Adipose tissue (tissue), 3 donors: Measurements from ENCODE around the gene MRPL36. TPM values are rescaled to one million over a fixed set of nuclear protein-coding genes. Genes with fewer than 3 reads are reported as not detected.
"Not testable (repeated sequence)": the region's sequence is repeated elsewhere in the genome, so short reads cannot be mapped to it uniquely, and the experiment has no call there.

Experiments used
- H3K27ac ChIP-seq: one replicate; pipeline ENCODE4 v1.5.1; 2013; ENCODE audit warnings: low read depth, low read length
- WGBS, 3 donors: extraction: QIAGEN DNeasy Blood & Tissue Kit; methylation state at CpG; one replicate each; pipeline ENCODE4 v1.1.7; 2013; 5-methylcytosine and 5-hydroxymethylcytosine counted together
- polyA plus RNA-seq, 3 donors: library from polyadenylated mRNA; stranded (reverse); fragments of 200-250 nt; gene quantifications; one replicate each; pipeline ENCODE4 v1.2.3, GENCODE V29; 2013
- donor health status: healthy with polysubstance abuse.
- donor health status: Bipolar disorder and iron deficiency.
- donor health status: healthy.

Gene MRPL36
- polyA plus RNA-seq, 3 donors: 48.5 to 92.3 (median 71.8) TPM

DNA sequence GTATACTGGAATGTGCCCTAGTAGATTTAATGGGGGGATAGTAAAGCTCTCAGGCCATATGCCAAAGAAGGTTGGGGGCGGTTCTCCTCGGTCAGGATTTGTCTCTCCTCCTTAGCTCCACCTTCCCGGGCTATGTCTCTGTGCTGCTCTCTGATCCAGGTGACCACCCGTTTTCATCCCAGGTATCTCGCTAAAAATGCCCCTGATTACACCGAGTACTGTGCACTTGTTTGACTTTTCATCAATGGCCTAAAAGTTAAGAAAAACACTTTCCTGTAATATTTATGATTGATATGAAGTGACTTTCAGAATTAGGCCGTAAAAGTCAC, 2.3 kb upstream of the MRPL36 start:
- 8 to 18% (median 15%) methylated on average over 7 of the region's 7 CpGs for WGBS, 3 donors

GRCh38 chr5:1801222-1801966, 1.8 kb upstream of the MRPL36 start, which contains the start of gene NDUFS6:
Gene NDUFS6 (plus strand): TSS chr5:1801407. CDS start chr5:1801418, 11 bp downstream.
- no peak within 1 kb of the TSS for H3K27ac ChIP-seq
- WGBS, 3 donors: 0 to 1% (median 0%) methylated on average over 60 to 69 of the region's 69 CpGs

More for the DNA sequence above, 2.3 kb upstream of the MRPL36 start:
- H3K27ac ChIP-seq: no peak overlapping the region

DNA sequence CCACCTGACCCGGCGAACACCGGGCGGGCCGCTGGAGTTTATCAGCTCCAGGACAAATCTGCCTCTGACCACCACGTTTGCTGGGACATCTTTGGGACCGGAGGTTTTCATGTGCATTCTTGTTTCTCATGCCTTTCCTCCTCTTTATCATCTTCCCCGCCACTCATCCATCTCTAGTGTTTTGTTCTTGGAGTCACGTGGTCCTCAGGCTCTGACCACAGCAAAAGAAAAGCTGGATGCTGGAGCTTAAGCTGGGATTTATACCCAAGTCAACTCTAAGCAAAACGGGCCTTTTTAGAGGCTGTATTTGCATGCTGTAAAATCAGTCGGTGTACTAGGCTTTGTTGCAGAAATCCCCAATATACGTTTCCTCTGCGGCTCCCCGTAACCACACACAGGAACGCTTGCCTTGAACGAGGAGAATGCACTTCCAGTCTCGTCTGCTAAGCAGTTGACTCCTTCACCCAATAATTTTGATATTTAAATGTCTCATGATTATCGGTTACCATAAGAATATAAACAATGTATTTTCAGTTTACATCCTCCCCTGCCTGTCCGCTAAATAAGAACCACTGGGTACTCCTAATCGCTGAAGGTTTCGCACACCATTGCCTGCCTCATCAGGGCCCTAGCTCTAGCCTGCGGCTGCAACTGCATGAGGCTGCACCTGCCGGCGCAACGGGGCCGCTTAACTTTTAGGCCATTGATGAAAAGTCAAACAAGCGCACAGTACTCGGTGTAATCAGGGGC, 1.0 kb upstream of the MRPL36 start:
- 1 to 2% (median 2%) methylated on average over 28 of the region's 28 CpGs for WGBS, 3 donors
- H3K27ac ChIP-seq: no peak overlapping the region

GRCh38 chr5:1799110-1799601, 481 bp downstream of the MRPL36 start:
- no peak overlapping the region for H3K27ac ChIP-seq
- 1% methylated on average over 33 to 35 of the region's 35 CpGs for WGBS, 3 donors

GRCh38 chr5:1798589-1798988, 1.0 kb downstream of the MRPL36 start:
- WGBS, 3 donors: 86 to 90% (median 90%) methylated on average over 16 of the region's 16 CpGs
- not testable (repeated sequence) for H3K27ac ChIP-seq

GRCh38 chr5:1797855-1798254, 1.8 kb downstream of the MRPL36 start:
- H3K27ac ChIP-seq: no peak overlapping the region
- 80 to 89% (median 86%) methylated on average over 11 of the region's 11 CpGs for WGBS, 3 donors

GRCh38 chr5:1797103-1797800, 2.4 kb downstream of the MRPL36 start:
- WGBS, 3 donors: 92 to 95% (median 92%) methylated on average over 16 to 18 of the region's 18 CpGs
- H3K27ac ChIP-seq: no peak overlapping the region

GRCh38 chr5:1796371-1797102, 3.1 kb downstream of the MRPL36 start:
- H3K27ac ChIP-seq: no peak overlapping the region
- 87 to 91% (median 89%) methylated on average over 20 to 21 of the region's 21 CpGs for WGBS, 3 donors

- no peak overlapping the region for H3K27ac ChIP-seq
- 82 to 92% (median 88%) methylated on average over 8 of the region's 8 CpGs for WGBS, 3 donors
Observed at GRCh38 chr5:1795931-1796330, 3.7 kb downstream of the MRPL36 start.

- H3K27ac ChIP-seq: no peak overlapping the region
- 75 to 90% (median 87%) methylated on average over 13 of the region's 13 CpGs for WGBS, 3 donors
Observed at GRCh38 chr5:1795506-1795905, 4.1 kb downstream of the MRPL36 start.

GRCh38 chr5:1794901-1795290, 4.7 kb downstream of the MRPL36 start:
- WGBS, 3 donors: 89 to 94% (median 89%) methylated on average over 17 of the region's 17 CpGs
- H3K27ac ChIP-seq: no peak overlapping the region

- WGBS, 3 donors: 83 to 85% (median 83%) methylated on average over 33 of the region's 33 CpGs
- H3K27ac ChIP-seq: no peak overlapping the region
Observed at GRCh38 chr5:1793966-1794900, 5.4 kb downstream of the MRPL36 start.

- WGBS, 3 donors: 49 to 80% (median 62%) methylated on average over 10 of the region's 10 CpGs
- H3K27ac ChIP-seq: no peak overlapping the region
Observed at GRCh38 chr5:1793301-1793740, 6.3 kb downstream of the MRPL36 start.

DNA sequence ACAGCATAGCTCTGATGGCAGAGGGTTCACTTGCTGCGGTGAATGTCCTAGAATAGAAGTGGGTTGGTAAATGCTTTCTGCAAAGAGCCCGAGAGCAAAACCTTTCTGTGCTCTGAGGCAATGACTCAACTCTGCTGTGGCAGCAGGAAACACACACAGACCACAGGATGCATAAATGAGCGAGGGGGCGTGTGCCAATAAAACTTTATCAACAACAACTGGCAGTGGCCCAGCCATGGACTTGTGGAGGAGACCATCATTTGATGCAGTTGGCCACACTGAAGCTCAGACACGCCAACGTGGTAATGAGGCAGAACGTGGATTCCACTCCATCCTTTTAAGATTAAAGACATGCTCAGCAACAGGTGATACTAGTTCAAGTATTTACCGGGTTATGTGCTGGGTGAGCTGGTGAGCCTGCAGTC, 6.8 kb downstream of the MRPL36 start:
- no peak overlapping the region for H3K27ac ChIP-seq
- 47 to 76% (median 57%) methylated on average over 8 of the region's 8 CpGs for WGBS, 3 donors

DNA sequence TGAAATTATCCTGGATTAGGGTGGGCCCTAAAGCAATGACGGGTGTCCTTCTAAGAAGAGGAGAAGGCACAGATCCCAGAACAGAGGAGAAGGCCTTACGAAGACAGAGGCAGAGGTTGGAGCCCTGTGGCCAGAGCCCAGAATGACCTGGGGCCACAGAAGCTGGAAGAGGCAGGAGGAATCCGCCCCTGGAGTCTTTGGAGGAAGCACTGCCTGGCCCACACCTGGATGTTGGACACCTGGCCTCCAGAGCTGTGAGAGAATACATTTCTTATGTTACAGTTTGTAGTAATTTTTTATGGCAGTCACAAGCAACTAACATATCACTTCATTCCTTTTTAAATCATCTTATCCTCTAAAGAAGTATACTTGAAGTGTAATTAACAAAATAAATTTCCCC, 8.5 kb downstream of the MRPL36 start:
- 74 to 87% (median 81%) methylated on average over 3 of the region's 3 CpGs for WGBS, 3 donors
- no peak overlapping the region for H3K27ac ChIP-seq

DNA sequence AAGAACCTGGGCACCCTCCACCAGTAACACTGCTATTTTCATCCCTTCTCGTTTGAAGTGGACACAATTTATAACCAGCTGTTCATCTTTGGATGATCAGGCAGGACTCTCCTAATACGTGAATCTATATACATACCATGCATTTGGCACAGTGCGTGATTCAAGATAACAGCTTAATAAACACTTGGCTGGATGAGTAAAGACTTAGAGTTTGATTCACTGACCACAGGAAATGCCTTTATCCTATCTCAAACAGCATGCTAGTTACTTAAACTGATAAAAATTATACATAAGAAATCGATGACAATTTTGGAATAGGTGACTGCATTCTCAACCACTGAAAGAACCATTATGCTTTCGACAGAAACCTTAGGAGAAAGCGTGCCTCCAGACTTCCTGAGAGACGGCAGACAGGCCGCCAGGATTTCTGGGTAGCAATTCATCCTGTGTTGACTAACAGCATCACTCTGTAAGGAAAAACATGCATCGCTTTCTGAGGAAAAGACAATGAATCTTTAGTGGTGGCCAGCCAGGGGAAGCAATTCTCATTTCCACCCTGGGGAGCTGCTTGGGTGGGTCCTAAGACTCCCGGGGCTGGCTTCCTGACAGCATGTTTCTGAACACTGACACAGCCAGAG, 9.7 kb downstream of the MRPL36 start:
- WGBS, 3 donors: 26 to 41% (median 29%) methylated on average over 10 of the region's 10 CpGs
- no peak overlapping the region for H3K27ac ChIP-seq

- H3K27ac ChIP-seq: not testable (repeated sequence)
- 85% methylated on average over 3 of the region's 3 CpGs for WGBS, 3 donors
Observed at GRCh38 chr5:1789438-1789833, 10.2 kb downstream of the MRPL36 start.
